GM19468 (cell line): ENCODE measurements around the gene PLA2G15.

ENCODE experiments used
- ATAC-seq: cut with Tn5 transposase; IDR thresholded peaks from one replicate; pipeline ENCODE4 v1.9.1; 2021; ENCODE audit warnings: mild to moderate bottlenecking, moderate library complexity, moderate number of reproducible peaks; ENCODE audit not compliant: unreplicated experiment; ENCODE audit errors: extremely low read depth

PLA2G15 gene

GRCh38 chr16:68291227-68291626, 46.1 kb downstream of the PLA2G15 start:
- ATAC-seq, result no peak

- no peak for ATAC-seq
Observed at GRCh38 chr16:68292425-68292824, 47.3 kb downstream of the PLA2G15 start.

GRCh38 chr16:68296291-68296690, 51.1 kb downstream of the PLA2G15 start:
- no peak for ATAC-seq

GRCh38 chr16:68296693-68297092, 51.5 kb downstream of the PLA2G15 start:
- ATAC-seq, result no peak

GRCh38 chr16:68297908-68298307, 52.7 kb downstream of the PLA2G15 start:
- ATAC-seq, result no peak

- ATAC-seq, result no peak
Observed at GRCh38 chr16:68298312-68298711, 53.1 kb downstream of the PLA2G15 start.

- no peak for ATAC-seq
Observed at GRCh38 chr16:68298907-68299561, 53.9 kb downstream of the PLA2G15 start.

- no peak for ATAC-seq
Observed at GRCh38 chr16:68299571-68300453, 54.6 kb downstream of the PLA2G15 start.

GRCh38 chr16:68300734-68301459, 55.7 kb downstream of the PLA2G15 start:
- no peak for ATAC-seq

- ATAC-seq, result no peak
Observed at GRCh38 chr16:68306633-68307032, 61.5 kb downstream of the PLA2G15 start.

GRCh38 chr16:68309799-68310198, 64.6 kb downstream of the PLA2G15 start:
- ATAC-seq, result no peak

GRCh38 chr16:68310437-68310773, 65.2 kb downstream of the PLA2G15 start:
- no peak for ATAC-seq
